DMS53 treated with DMSO at 0.1 percent for 48 hours (cell line): ENCODE data around the gene PSAT1.

Experiments
- DNase-seq: peaks from one replicate; lab custom pipeline; 2025; ENCODE audit not compliant: unreplicated experiment; lab: John Stamatoyannopoulos, UW

The PSAT1 gene

GRCh38 chr9:78314953-78315870, 18.3 kb downstream of the PSAT1 start:
- no peak for DNase-seq

GRCh38 chr9:78316166-78316892, 19.4 kb downstream of the PSAT1 start:
- DNase-seq = no peak

- no peak for DNase-seq
Measured at GRCh38 chr9:78319197-78320029, 22.5 kb downstream of the PSAT1 start.

GRCh38 chr9:78320030-78320693, 23.2 kb downstream of the PSAT1 start:
- DNase-seq = no peak

GRCh38 chr9:78320875-78321496, 24.1 kb downstream of the PSAT1 start:
- DNase-seq = no peak

- DNase-seq = no peak
Measured at GRCh38 chr9:78321505-78321904, 24.6 kb downstream of the PSAT1 start.

GRCh38 chr9:78324068-78324650, 27.2 kb downstream of the PSAT1 start:
- DNase-seq = no peak

- no peak for DNase-seq
Measured at GRCh38 chr9:78324682-78325081, 27.8 kb downstream of the PSAT1 start.

- no peak for DNase-seq
Measured at GRCh38 chr9:78325343-78325742, 28.4 kb downstream of the PSAT1 start.

- no peak for DNase-seq
Measured at GRCh38 chr9:78325846-78326360, 29.0 kb downstream of the PSAT1 start.

- no peak for DNase-seq
Measured at GRCh38 chr9:78326564-78326963, 29.6 kb downstream of the PSAT1 start.

GRCh38 chr9:78332381-78332780, 35.5 kb downstream of the PSAT1 start:
- no peak for DNase-seq

- no peak for DNase-seq
Measured at GRCh38 chr9:78348848-78349247, 51.9 kb downstream of the PSAT1 start.

GRCh38 chr9:78351816-78352215, 54.9 kb downstream of the PSAT1 start:
- no peak for DNase-seq

- peak; percentile 23 for DNase-seq
Measured at GRCh38 chr9:78354324-78354973, 57.5 kb downstream of the PSAT1 start.

- no peak for DNase-seq
Measured at GRCh38 chr9:78354989-78355388, 58.1 kb downstream of the PSAT1 start.

- DNase-seq = no peak
Measured at GRCh38 chr9:78356634-78357033, 59.7 kb downstream of the PSAT1 start.

- no peak for DNase-seq
Measured at GRCh38 chr9:78357165-78357873, 60.4 kb downstream of the PSAT1 start.
